AG09319 (cell line): Measurements from ENCODE around the gene FAAP20.

Experiments used
- DNase-seq: peaks from one replicate; pipeline ENCODE4 v3.0.0-alpha.2; 2010; ENCODE audit warnings: low read depth; ENCODE audit errors: extremely low read depth
- CTCF ChIP-seq: IDR thresholded peaks from 2 replicates; pipeline ENCODE4 v1.5.1; 2011; ENCODE audit warnings: low read depth, mild to moderate bottlenecking, inconsistent platforms, low read length, moderate library complexity

FAAP20 gene, protein sequence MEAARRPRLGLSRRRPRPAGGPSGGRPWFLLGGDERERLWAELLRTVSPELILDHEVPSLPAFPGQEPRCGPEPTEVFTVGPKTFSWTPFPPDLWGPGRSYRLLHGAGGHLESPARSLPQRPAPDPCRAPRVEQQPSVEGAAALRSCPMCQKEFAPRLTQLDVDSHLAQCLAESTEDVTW

DNA sequence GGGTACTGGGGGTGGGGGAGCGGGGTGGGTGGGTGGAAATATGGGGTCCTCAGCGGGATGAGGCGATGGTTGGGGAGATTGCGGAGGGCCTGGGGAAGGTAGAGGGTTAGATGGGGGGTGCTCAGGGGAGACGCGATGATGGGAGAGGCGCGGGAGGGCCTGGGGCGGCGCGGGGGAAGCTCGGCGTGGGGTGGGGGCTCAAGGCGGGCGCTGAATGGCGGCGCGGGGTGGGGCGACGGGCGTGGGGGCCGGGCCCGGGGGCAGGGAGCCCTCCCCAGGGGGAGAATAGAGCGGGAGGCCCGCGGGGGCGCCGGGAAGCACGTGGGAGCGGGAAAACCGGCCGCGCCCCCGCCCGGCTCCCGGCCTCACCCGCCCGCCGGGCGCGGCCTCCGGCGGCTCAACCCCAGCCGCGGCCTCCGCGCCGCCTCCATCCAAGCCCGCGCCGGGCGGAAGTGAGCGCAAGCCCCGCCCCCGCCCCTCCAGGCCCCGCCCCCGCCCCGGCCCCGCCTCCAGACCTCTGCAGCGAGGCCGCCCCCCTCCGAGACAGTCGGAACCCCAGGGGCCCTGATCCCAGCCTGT lies at the start of gene FAAP20:
FAAP20 (minus strand) TSS at position 454 of the 579 bp plus-strand sequence; CDS start at position 431, 23 bp downstream.
- DNase-seq, result no peak
- TF ChIP-seq CTCF, result no peak

DNA sequence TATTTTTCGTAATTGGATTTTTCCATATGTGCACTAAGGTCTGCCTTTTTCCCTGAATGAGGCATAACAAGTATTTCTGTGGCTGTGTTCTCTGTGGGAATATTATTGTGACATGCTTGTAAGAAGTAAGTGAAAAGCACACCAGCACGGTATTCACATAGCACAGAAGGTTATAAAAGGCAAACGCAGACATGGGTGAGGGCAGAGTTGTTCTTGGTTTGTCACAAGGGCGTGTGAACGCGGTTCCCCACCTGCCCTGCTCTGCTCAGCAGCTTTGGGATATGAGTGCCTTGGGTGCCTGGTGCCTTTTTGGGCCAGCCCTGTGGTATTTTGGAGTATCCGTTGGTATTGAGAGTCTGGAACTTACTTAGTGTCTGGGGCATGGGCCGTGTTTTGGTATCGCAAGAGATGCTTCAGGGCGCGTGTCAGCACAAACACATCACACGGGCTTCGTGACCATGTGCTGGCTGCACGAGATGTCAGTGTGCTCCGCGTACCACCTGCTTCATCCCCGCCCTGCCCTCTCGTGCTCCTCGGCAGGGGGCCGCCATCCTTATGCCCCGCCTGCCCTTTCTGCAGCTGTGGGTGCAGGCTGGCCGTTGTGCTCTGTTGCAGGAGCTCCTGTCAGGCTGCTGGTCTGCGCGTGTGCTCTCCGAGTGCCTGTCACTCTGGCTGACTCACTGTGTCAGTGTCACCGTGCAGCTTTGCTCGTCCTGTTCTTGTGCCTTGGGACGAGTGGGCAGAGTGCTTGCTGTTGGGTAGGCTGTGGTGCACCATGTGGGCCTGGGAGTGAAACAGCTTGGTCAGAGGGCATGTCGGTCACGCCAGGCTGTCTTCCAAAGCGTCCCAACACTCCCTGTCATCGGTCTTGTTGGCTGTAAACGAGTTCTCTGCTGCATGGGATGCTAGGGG lies 48.5 kb upstream of the FAAP20 start:
- DNase-seq, result no peak
- no peak for TF ChIP-seq CTCF

DNA sequence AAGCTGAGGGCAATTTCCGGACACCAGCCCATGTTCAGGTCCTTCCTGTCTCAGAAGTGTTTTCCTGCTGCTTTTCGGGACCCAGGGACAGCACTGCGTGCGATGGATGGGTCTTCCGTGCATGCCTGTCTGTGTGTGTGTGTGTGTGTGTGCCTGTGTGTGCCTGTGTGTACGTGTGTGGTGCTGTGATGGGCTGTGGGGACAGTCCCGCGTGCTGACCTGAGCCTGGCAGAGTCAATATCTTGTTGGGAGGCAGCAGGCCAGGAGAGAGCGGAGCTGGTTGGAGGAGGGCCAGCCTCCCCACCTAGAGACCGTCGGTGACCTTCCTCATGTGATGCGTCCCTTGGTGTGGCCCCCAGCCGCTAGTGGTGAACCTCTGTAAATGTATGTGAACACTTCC lies 47.2 kb upstream of the FAAP20 start:
- no peak for DNase-seq
- TF ChIP-seq CTCF, result no peak

- no peak for TF ChIP-seq CTCF
- no peak for DNase-seq
Observed at GRCh38 chr1:2240270-2241156, 45.9 kb upstream of the FAAP20 start.

GRCh38 chr1:2239384-2239985 lies 44.9 kb upstream of the FAAP20 start:
- no peak for DNase-seq
- no peak for TF ChIP-seq CTCF

DNA sequence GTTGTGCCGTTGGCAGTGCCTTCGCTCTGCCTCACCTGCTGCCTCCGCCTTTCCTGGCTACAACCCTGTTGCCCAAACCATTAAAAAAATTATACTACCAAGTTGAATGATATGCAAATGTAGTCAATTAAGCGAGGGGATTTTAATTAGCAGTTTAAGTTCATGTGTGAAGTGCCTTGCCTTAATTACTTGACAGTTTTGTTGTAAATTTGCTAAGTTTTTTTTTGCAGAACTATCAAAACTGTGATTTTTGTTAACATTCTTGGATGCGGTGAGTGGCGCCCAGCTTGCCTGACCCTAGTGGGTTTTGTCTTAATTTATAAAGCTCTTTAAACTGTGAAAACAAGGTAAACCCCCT lies 44.4 kb upstream of the FAAP20 start:
- TF ChIP-seq CTCF, result no peak
- no peak for DNase-seq
